Stimulated activated CD4-positive, alpha-beta T cell treated with anti-CD3 and anti-CD28 coated beads, Interleukin-15, amount 100 ng/mL, for 24 hours (primary cell): ENCODE results near the gene AASS.

ENCODE experiments used
- DNase-seq: peaks from one replicate; pipeline ENCODE4 v3.0.0-alpha.2; 2020

Gene AASS

GRCh38 chr7:122103064-122103463 is 41.0 kb downstream of the AASS start:
- no peak for DNase-seq

GRCh38 chr7:122100021-122100420 is 44.0 kb downstream of the AASS start:
- no peak for DNase-seq

GRCh38 chr7:122095642-122096041 is 48.4 kb downstream of the AASS start:
- no peak for DNase-seq

DNA sequence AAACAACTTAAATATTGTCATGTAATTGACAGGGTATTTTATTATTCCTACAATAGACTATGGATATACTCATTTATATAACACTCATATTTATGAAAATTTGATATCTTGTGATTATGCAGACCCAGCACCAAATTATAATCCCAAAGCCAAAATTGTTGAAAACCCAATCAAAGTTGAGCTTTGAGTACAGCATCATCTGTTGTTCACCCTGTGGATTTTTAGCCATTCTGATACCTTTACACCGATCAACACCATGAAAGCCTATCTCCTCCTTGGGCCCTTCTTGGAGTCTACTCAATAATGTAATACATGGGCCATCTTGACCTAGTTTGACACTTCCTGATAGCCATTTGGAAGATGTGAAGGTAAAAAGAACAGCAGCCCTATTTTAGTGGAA is 49.5 kb downstream of the AASS start:
- no peak for DNase-seq

DNA sequence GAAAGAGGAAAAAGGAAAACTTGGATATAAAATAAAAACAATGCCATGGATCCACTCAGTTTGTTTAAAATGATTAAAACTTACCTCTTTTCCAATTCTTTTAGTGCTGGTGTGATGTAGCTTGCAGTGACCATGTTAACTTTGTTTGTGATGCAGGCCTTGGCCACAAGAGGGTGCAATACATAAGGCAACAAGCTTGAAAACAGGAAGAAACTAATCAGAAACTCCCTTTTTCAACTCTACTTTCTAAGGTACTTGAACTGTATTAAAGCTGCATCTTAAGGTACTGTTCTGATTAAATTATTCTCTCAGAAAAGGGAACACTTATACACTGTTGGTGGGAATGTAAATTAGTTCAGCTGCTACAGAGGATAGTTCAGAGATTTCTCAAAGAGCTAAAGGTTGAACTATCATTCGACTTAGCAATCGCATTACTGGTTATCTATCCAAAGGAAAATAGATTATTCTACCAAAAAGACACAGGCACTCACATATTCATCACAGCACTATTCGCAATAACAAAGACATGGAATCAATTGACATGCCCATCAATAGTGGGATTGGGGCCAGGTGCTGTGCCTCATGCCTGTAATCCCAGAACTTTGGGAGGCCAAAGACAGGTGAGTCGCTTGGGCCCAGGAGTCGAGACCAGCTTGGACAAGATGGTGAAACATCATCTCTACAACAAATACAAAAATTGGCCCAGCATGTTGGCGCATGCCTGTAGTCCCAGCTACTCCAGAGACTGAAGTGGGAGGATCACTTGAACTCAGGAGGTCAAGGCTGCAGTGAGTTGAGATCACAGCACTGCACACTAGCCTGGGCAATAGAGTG is 50.9 kb downstream of the AASS start:
- peak; percentile 71 for DNase-seq

GRCh38 chr7:122082670-122083069 is 61.4 kb downstream of the AASS start:
- no peak for DNase-seq

- DNase-seq, result no peak
These were observed 61.9 kb downstream of the AASS start for GRCh38 chr7:122082160-122082559.

- no peak for DNase-seq
These were observed 70.4 kb downstream of the AASS start for GRCh38 chr7:122073635-122074034.

GRCh38 chr7:122072924-122073599 is 71.0 kb downstream of the AASS start:
- DNase-seq, result no peak

- DNase-seq, result no peak
These were observed 71.8 kb downstream of the AASS start for GRCh38 chr7:122072272-122072671.

DNA sequence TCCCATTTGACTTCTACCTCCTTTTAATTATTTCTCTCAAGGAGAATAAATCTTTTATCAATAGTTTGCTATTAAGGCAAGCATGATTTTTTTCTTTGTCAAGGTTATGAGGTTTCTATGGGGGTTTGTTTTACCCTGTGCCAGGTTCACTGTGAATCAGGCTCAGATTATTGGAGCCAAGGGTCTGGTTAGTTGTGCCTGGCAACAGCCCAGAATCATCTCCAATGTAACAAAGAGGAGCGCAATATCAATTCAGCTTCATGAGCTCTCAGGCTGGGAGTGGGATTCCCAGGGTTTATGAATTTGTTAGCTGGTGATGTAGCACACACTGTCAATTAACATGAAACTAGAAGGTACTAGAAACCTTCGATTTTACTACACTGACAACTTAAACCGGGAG is 73.2 kb downstream of the AASS start:
- no peak for DNase-seq

DNA sequence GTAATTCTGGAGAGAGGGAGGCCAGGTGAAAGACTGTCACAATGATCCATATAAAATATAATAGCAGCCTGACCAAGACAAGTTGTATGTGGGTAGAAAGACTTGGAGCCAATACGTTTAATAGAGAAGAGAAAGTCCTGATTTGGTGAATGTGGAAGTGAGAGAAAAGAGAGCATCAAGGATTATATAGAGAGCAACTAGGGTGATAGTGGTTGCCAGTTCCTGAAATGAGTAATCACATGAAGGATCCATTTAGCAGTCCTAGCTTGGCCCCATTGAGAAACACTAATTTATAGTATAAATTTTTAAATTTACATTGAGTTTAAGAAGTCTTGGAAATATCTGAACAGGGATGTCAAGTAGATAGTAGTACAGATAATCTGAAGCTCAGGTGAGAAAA is 74.0 kb downstream of the AASS start:
- no peak for DNase-seq

GRCh38 chr7:122068999-122069398 is 75.0 kb downstream of the AASS start:
- DNase-seq, result no peak

- DNase-seq, result no peak
These were observed 76.0 kb downstream of the AASS start for GRCh38 chr7:122068046-122068445.

DNA sequence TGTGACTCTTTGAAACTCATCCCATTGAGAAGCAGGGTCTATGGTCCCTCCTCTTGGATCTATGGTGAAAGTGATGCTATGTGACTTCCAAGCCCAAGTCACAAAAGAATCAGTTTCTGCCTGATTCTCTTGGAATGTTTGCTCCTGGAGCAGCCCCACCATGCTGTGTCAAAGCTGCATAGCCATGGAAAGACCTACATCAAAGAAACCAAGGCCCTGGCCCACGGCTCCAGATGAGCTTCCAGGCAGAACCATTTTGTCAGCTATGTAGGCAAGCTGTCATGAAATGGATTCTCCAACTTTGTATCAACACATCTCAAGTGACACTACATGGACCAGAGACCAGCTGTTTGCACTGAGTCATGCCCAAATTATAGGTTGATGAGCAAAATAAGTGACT is 77.0 kb downstream of the AASS start:
- DNase-seq, result no peak

DNA sequence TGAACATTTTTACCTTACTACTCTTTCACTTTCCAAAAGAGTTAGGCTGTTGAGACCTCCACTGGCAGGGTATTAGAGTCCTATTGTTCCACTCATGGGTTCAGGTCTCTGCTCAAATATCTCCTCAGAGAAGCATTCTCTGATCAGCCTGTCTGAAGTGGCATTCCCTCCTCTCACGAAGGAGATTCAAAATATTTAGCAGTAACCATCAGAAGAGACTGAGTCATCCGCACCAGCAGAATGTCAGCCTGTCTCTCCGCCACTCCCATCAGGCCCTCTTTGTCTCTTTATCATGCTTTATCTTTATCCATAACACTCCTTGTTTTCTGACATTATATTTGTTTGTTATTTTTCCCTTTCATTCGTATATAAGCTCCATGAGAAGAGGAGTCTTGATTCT is 79.1 kb downstream of the AASS start:
- DNase-seq, result no peak

DNA sequence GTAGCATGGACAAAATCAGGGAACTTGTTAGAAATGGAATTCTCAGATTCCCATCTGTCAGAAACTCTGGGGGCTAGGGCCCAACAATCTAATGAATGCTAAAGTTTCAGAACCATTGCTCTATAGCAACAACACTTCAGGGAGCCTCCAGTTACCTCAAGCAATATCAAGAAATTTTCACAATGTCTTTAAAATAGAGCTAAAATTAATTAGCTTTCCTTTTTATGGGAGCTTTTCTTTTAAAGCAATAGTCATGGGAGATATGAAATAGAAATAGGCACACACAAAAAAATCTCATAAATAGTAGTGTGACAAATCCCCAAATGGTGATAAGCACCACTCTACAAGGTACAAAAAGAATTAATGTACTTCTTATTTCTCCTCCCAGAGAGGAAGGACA is 80.9 kb downstream of the AASS start:
- DNase-seq, result no peak

- DNase-seq, result no peak
These were observed 84.5 kb downstream of the AASS start for GRCh38 chr7:122059542-122059941.

DNA sequence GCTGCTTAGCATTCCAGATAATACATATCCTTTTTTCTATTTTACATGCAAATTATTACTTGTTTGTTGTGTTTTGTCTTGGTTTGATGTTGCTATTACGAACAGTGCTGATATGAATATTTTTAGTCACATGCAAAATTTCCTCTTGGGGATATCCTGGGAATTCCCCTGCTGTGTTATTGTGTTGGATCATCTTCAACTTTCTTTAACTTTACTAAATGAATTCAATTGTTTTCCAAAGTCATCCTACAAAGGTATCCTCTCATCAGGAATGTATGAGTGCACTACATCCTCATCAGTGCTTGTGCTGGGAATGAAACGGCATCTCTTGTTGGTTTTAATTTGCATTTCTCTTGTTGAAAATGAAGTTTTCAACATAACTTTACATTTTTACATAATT is 87.1 kb downstream of the AASS start:
- no peak for DNase-seq

DNA sequence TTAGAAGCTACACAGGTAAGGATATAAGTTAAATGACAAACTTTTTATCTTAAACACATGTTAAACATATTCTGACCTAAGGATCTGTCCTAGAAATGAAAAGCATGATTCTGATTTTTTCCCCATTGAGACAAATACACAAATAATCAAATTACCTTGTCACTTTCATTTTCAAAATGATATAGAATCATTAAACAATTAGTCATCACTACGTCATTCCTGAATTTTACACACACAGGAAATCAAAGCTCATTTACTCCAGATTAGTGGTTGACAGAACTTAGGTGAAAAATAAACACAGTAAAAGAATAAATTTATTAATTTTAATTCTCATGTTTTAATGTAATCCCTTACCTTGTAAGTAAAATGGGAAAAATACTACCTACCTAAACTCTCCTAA is 89.0 kb downstream of the AASS start:
- DNase-seq, result no peak

- DNase-seq, result no peak
These were observed 89.7 kb downstream of the AASS start for GRCh38 chr7:122054393-122054792.

DNA sequence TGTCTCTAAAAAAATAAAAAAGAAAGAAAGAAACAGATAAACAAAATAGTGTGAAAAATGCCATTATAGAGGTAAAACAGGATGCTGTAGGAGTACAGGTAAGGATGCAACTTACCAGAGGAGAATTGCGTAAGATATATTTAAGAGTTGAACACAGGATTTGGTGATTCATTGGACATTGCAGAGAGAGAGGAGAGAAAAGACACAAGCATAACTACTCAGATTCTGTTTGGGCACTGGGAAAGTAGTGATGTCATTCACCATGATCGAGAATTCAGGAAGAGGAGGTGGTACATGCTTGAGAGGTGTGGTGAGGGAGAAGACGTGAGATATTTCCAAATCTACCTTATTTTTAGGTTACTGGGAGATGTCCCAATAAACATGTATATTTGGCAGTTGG is 97.6 kb downstream of the AASS start:
- no peak for DNase-seq

GRCh38 chr7:122040147-122040546 is 103.9 kb downstream of the AASS start:
- DNase-seq, result no peak

- no peak for DNase-seq
These were observed 105.1 kb downstream of the AASS start for GRCh38 chr7:122038904-122039303.

- DNase-seq, result no peak
These were observed 105.9 kb downstream of the AASS start for GRCh38 chr7:122038134-122038533.
